H1 (cell line): Measurements from ENCODE around the gene CD69. TPM values are rescaled to one million over a fixed set of nuclear protein-coding genes. Genes with fewer than 3 reads are reported as not detected.

Experiments
- CTCF ChIA-PET: fragments of 300-600 bp; sonication (Branson Sonifier 250); formaldehyde crosslinking; loops from one replicate; lab custom pipeline; 2021; ENCODE audit not compliant: partially characterized antibody; lab: Charles Lee
- POLR2A ChIA-PET: fragments of 300-600 bp; sonication (Branson Sonifier 250); formaldehyde crosslinking; loops from one replicate; lab custom pipeline; 2021; ENCODE audit warnings: inconsistent platforms; ENCODE audit not compliant: partially characterized antibody; lab: Charles Lee
- DNase-seq, 2 experiments: peaks; one replicate each; pipeline versions ENCODE4 v3.0.0 to v3.0.0-alpha.2; 2010 to 2022; ENCODE audit warnings: low spot score in 2 of 2, low read depth in 1 of 2, mixed read lengths in 1 of 2
- FAIRE-seq: peaks from 2 replicates; lab custom pipeline; 2011; peaks lifted over from hg19 to GRCh38; lab: Jason Lieb, UNC
- H2AFZ ChIP-seq: 2 replicates; pipeline ENCODE4 v1.8.1; 2012; ENCODE audit warnings: low read length, inconsistent platforms
- H2AK5ac ChIP-seq: 2 replicates; pipeline ENCODE4 v1.6.1; 2013; ENCODE audit warnings: low read depth, low read length
- H2BK120ac ChIP-seq: replicated peaks from 2 replicates; pipeline ENCODE3; 2013; ENCODE audit warnings: low read depth, low read length, inconsistent platforms
- H2BK12ac ChIP-seq: 2 replicates; pipeline ENCODE4 v1.6.1; 2013; ENCODE audit warnings: low read depth, low read length
- H2BK15ac ChIP-seq: 2 replicates; pipeline ENCODE4 v1.6.1; 2013; ENCODE audit warnings: low read length
- H2BK20ac ChIP-seq: 2 replicates; pipeline ENCODE4 v1.6.1; 2013; ENCODE audit warnings: low read length
- H2BK5ac ChIP-seq: 2 replicates; pipeline ENCODE4 v1.6.1; 2013; ENCODE audit warnings: low read depth, low read length
- H3K14ac ChIP-seq: 2 replicates; pipeline ENCODE4 v1.6.1; 2013; ENCODE audit warnings: inconsistent platforms; ENCODE audit not compliant: insufficient read length
- H3K18ac ChIP-seq: 2 replicates; pipeline ENCODE4 v1.6.1; 2013; ENCODE audit warnings: low read length; ENCODE audit errors: extremely low read depth
- H3K23ac ChIP-seq: 2 replicates; pipeline ENCODE4 v1.6.1; 2013; ENCODE audit warnings: inconsistent platforms; ENCODE audit not compliant: insufficient read length
- H3K23me2 ChIP-seq: 2 replicates; pipeline ENCODE4 v1.6.1; 2013; ENCODE audit warnings: low read depth, low read length
- H3K27ac ChIP-seq: 2 replicates; pipeline ENCODE4 v1.6.1; 2011; ENCODE audit warnings: low read depth, low read length, inconsistent platforms
- H3K27me3 ChIP-seq, 4 experiments: replicated peaks in 1 of 4; 1 replicate in 1 of 4; 2 replicates in 3 of 4; pipeline versions ENCODE4 v1.6.1 to v1.8.1; 2011 to 2013; ENCODE audit warnings: low read length in 3 of 4, mild to moderate bottlenecking in 3 of 4, inconsistent platforms in 2 of 4, mixed read lengths in 2 of 4, moderate library complexity in 1 of 4; ENCODE audit not compliant: control insufficient read depth in 3 of 4, insufficient read depth in 3 of 4; ENCODE audit errors: extremely low read depth in 1 of 4
- H3K36me3 ChIP-seq, 4 experiments: 2 replicates each; pipeline versions ENCODE4 v1.6.1 to v1.8.1; 2011 to 2013; ENCODE audit warnings: mild to moderate bottlenecking in 4 of 4, low read length in 3 of 4, moderate library complexity in 2 of 4, control low read depth in 1 of 4, inconsistent platforms in 1 of 4; ENCODE audit not compliant: insufficient read depth in 4 of 4, control insufficient read depth in 2 of 4
- H3K4ac ChIP-seq: replicated peaks from 2 replicates; pipeline ENCODE3; 2013; ENCODE audit warnings: low read length, low read depth, mixed read lengths, inconsistent platforms; ENCODE audit not compliant: insufficient read length
- H3K4me1 ChIP-seq, 4 experiments: replicated peaks in 1 of 4; 1 replicate in 1 of 4; 2 replicates in 3 of 4; pipeline versions ENCODE4 v1.6.1 to v1.8.1; 2011 to 2013; ENCODE audit warnings: low read length in 3 of 4, inconsistent platforms in 2 of 4, mixed read lengths in 1 of 4; ENCODE audit not compliant: insufficient read depth in 4 of 4, control insufficient read depth in 3 of 4
- H3K4me2 ChIP-seq, 2 experiments: 2 replicates each; pipeline versions ENCODE4 v1.6.1 to v1.8.1; 2011 to 2013; ENCODE audit warnings: low read depth in 2 of 2, low read length in 2 of 2, control low read depth in 1 of 2, inconsistent platforms in 1 of 2, mild to moderate bottlenecking in 1 of 2; ENCODE audit not compliant: insufficient read depth in 1 of 2
- H3K4me3 ChIP-seq, 4 experiments: fragments of 200-600, 300-600 bp in 1 of 4; sonication (generic), shearing (Covaris generic), sonication (Bioruptor Twin) in 1 of 4; 2 replicates each; pipeline versions ENCODE4 v1.5.1 to v1.8.1; 2011 to 2016; ENCODE audit warnings: low read length in 4 of 4, low read depth in 3 of 4, control low read depth in 2 of 4, inconsistent platforms in 2 of 4, mild to moderate bottlenecking in 2 of 4, mixed read lengths in 1 of 4, moderate library complexity in 1 of 4; ENCODE audit not compliant: insufficient read depth in 2 of 4; ENCODE audit errors: extremely low read depth in 1 of 4
- H3K56ac ChIP-seq: replicated peaks from 2 replicates; pipeline ENCODE3; 2013; ENCODE audit warnings: low read depth, mild to moderate bottlenecking, mixed read lengths, low read length, inconsistent platforms; ENCODE audit not compliant: insufficient read length
- H3K79me1 ChIP-seq: 2 replicates; pipeline ENCODE4 v1.6.1; 2013; ENCODE audit warnings: low read depth, low read length, control low read depth
- H3K79me2 ChIP-seq, 2 experiments: 2 replicates each; pipeline versions ENCODE4 v1.6.1 to v1.8.1; 2012 to 2013; ENCODE audit warnings: low read length in 2 of 2, mild to moderate bottlenecking in 2 of 2, inconsistent platforms in 1 of 2; ENCODE audit not compliant: insufficient read depth in 2 of 2, control insufficient read depth in 1 of 2
- H3K9ac ChIP-seq, 4 experiments: replicated peaks in 1 of 4; 1 replicate in 1 of 4; 2 replicates in 3 of 4; pipeline versions ENCODE4 v1.6.1 to v1.8.1; 2011 to 2013; ENCODE audit warnings: low read depth in 3 of 4, low read length in 3 of 4, control low read depth in 2 of 4, mild to moderate bottlenecking in 2 of 4, moderate library complexity in 2 of 4, inconsistent platforms in 1 of 4; ENCODE audit errors: extremely low read depth in 1 of 4
- H3K9me3 ChIP-seq, 2 experiments: 2 replicates each; pipeline versions ENCODE4 v1.6.1 to v1.8.1; 2012 to 2013; ENCODE audit warnings: mild to moderate bottlenecking in 2 of 2, moderate library complexity in 2 of 2, control low read depth in 1 of 2, inconsistent platforms in 1 of 2, low read depth in 1 of 2, low read length in 1 of 2, mixed read lengths in 1 of 2; ENCODE audit not compliant: insufficient read depth in 2 of 2
- H4K20me1 ChIP-seq, 2 experiments: replicated peaks in 1 of 2; 2 replicates each; pipeline versions ENCODE3 to v1.8.1; 2011 to 2013; ENCODE audit warnings: inconsistent platforms in 2 of 2, low read length in 2 of 2, mild to moderate bottlenecking in 1 of 2; ENCODE audit not compliant: insufficient read depth in 2 of 2, control insufficient read depth in 1 of 2
- H4K5ac ChIP-seq: 2 replicates; pipeline ENCODE4 v1.6.1; 2013; ENCODE audit warnings: low read length, low read depth, mixed read lengths, inconsistent platforms; ENCODE audit not compliant: insufficient read length
- H4K8ac ChIP-seq: 2 replicates; pipeline ENCODE4 v1.8.0; 2013; ENCODE audit warnings: mild to moderate bottlenecking, moderate library complexity, low read length, inconsistent platforms; ENCODE audit not compliant: insufficient read depth; ENCODE audit errors: extremely low read depth
- H4K91ac ChIP-seq: replicated peaks from 2 replicates; pipeline ENCODE3; 2013; ENCODE audit warnings: low read length, mixed read lengths, inconsistent platforms; ENCODE audit not compliant: insufficient read length
- BRCA1 ChIP-seq: IDR thresholded peaks from 2 replicates; pipeline ENCODE4 v1.6.1; 2012; ENCODE audit warnings: low read depth, low read length, improper control_type of control experiment
- GABPA ChIP-seq: IDR thresholded peaks from 2 replicates; pipeline ENCODE4 v1.6.1; 2011; ENCODE audit warnings: mild to moderate bottlenecking, low read length, moderate library complexity, borderline replicate concordance; ENCODE audit not compliant: insufficient read depth
- NANOG ChIP-seq: IDR thresholded peaks from 2 replicates; pipeline ENCODE4 v1.6.1; 2011; ENCODE audit warnings: low read length, low read depth, mild to moderate bottlenecking, inconsistent platforms; ENCODE audit not compliant: insufficient read depth, poor library complexity, severe bottlenecking
- SP4 ChIP-seq: IDR thresholded peaks from 2 replicates; pipeline ENCODE4 v1.6.1; 2012; ENCODE audit warnings: low read length, inconsistent platforms
- YY1 ChIP-seq: IDR thresholded peaks from 2 replicates; pipeline ENCODE4 v1.6.1; 2011; ENCODE audit warnings: low read depth, mild to moderate bottlenecking, low read length
- WGBS, 2 experiments: shearing (Covaris generic) in 1 of 2; methylation state at CpG; one replicate each; pipeline versions ENCODE4 v1.1.6 to v1.1.7; 2013 to 2015; ENCODE audit warnings: low lambda C conversion rate in 2 of 2, mixed read lengths in 2 of 2, inconsistent platforms in 1 of 2, low coverage in 1 of 2, missing lambda C conversion rate in 1 of 2; ENCODE audit not compliant: insufficient replicate concordance in 2 of 2, insufficient coverage in 1 of 2, insufficient read length in 1 of 2; ENCODE audit errors: extremely low coverage in 1 of 2, missing lambda C conversion rate in 1 of 2; 5-methylcytosine and 5-hydroxymethylcytosine counted together
- polyA plus RNA-seq, 7 experiments: library from polyadenylated mRNA; depleted of rRNA in 3 of 7; stranded (reverse) in 5 of 7; unstranded in 2 of 7; fragments of >200 nt in 5 of 7; fragments of 200-250 nt in 2 of 7; gene quantifications; 1 replicate in 5 of 7; 2 replicates in 1 of 7; 4 replicates in 1 of 7; pipeline versions ENCODE4 v1.2.1 to v1.2.3, GENCODE V29; 2011 to 2013; ENCODE audit warnings: missing spikeins in 2 of 7, mixed read lengths in 2 of 7
- total RNA-seq: library from RNA; stranded (reverse); fragmentation: NEBNext Ultra II Directional; extraction: Animal tissue kit (Norgen Biotek cat#: 25700); gene quantifications from 2 replicates; pipeline ENCODE4 v1.2.1, GENCODE V29; 2021

Gene CD69
- total and polyA plus RNA-seq, 2 of the 8 experiments (the other 6 are each of a cell fraction or from before 2014, with no cell fraction given) = not detected

- Histone ChIP-seq H4K5ac (no peak overlapping the region), H2BK20ac (no peak overlapping the region), H3K4me3 (no peak overlapping the region), H3K36me3 (no peaks in the 10 kb centered on the region), H2BK15ac (no peak overlapping the region), H3K4me2 (no peak overlapping the region), H3K27ac (no peak overlapping the region), H2AK5ac (no peak overlapping the region), H3K79me1 (no peaks in the 10 kb centered on the region), H2BK12ac (no peak overlapping the region), H3K9ac (no peak overlapping the region), H3K9me3 (no peaks in the 10 kb centered on the region), H3K23me2 (no peaks in the 10 kb centered on the region), H3K4ac (no peak overlapping the region), H2AFZ (no peak overlapping the region), H3K4me1 (no peaks in the 10 kb centered on the region), H4K91ac (no peak overlapping the region), H3K23ac (no peak overlapping the region), H3K27me3 (no peaks in the 10 kb centered on the region), H3K79me2 (no peaks in the 10 kb centered on the region), H4K20me1 (no peaks in the 10 kb centered on the region), H3K56ac (no peak overlapping the region), H4K8ac (no peak overlapping the region), H2BK120ac (no peak overlapping the region), H3K14ac (no peak overlapping the region), H2BK5ac (no peak overlapping the region), H3K18ac (no peak overlapping the region)
- no peak for DNase-seq
- CTCF ChIA-PET = no interaction called here
- 79% methylated on average over 7 of the region's 7 CpGs; no CpG with 5 or more reads in 1 of the 2 experiments for WGBS, 2 experiments
- no peak for TF ChIP-seq GABPA
- no peak for TF ChIP-seq NANOG
- no peak for TF ChIP-seq BRCA1
- no peak for TF ChIP-seq YY1
- TF ChIP-seq SP4 = no peak
- no peak for FAIRE-seq
- POLR2A ChIA-PET = no interaction called here
Measured at GRCh38 chr12:9718968-9719367, 41.7 kb downstream of the CD69 start.
